ENCODE results near the gene FGFR1OP2.
"Not testable (repeated sequence)": the region's sequence is repeated elsewhere in the genome, so short reads cannot be mapped to it uniquely, and the experiment has no call there.

Gene FGFR1OP2

GRCh38 chr12:26937863-26938700 lies at the start of gene FGFR1OP2, which contains the start of gene INTS13:
Gene FGFR1OP2 (plus strand): TSS chr12:26938470. CDS start chr12:26954159, 15,689 bp downstream.
Gene INTS13 (minus strand): TSS chr12:26937981. CDS start chr12:26936803, 1,178 bp downstream.
- H3K27ac Mint-ChIP-seq: peak within 1 kb of the TSS; percentile 91

DNA sequence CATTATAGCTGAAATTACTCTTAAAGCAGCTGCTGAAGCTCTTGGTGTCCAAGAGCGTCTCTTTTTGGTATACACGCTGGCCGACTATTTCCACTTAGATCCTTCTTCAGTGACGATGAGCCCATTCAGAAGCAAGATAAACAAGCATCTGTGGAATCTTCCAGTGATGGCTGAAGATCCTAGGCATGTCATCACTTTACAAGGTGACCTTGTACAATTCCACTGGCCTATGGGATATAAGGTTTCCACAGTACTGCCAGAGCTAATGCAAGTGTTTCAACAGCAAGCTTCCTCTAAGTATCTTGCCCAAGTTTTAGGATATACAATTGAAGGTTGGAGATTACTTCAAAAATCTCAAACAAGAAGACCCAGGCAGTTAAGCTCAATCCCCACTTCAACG lies 47.5 kb upstream of the FGFR1OP2 start:
- Mint-ChIP-seq H3K4me1 (ENCODE audit: low read depth) (no peaks in the 10 kb centered on the region), H3K9me3 (ENCODE audit: low read depth) (no peaks in the 10 kb centered on the region), H3K36me3 (peaks cover 5% of the 10 kb centered on the region), H3K4me3 (no peak overlapping the region), H3K27me3 (no peaks in the 10 kb centered on the region), H3K27ac (no peak overlapping the region)

More at GRCh38 chr12:26937863-26938700, at the start of gene FGFR1OP2, which contains the start of gene INTS13:
- Mint-ChIP-seq H3K4me1 (ENCODE audit: low read depth) (peaks cover 62% of the 10 kb centered on the region), H3K4me3 (peak within 1 kb of the TSS; percentile 97), H3K27me3 (no peaks in the 10 kb centered on the region), H3K9me3 (ENCODE audit: low read depth) (no peaks in the 10 kb centered on the region), H3K36me3 (peaks cover under 1% of the 10 kb centered on the region)

DNA sequence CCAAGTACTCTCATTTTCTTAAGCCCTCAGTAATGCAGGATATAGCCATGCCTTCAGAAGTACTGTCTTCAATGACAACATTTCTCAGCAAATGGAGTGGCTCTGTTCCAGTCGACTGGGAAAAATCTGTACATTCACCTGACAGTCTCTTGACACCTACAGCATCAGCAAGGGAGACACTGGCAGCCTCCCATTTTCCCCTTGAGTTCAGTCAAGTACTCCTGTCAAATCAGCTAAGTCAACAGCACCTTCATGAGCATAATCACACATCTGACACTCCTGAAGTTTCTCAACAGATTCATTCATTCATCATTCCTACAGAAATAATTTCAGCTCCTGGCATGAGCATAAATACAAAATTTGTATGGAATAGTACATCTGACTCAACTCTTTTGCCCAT lies 46.6 kb upstream of the FGFR1OP2 start:
- Mint-ChIP-seq H3K9me3 (ENCODE audit: low read depth) (no peaks in the 10 kb centered on the region), H3K36me3 (peaks cover 5% of the 10 kb centered on the region), H3K4me3 (no peak overlapping the region), H3K27ac (no peak overlapping the region), H3K27me3 (no peaks in the 10 kb centered on the region), H3K4me1 (ENCODE audit: low read depth) (no peaks in the 10 kb centered on the region)

GRCh38 chr12:26895672-26896071 lies 42.6 kb upstream of the FGFR1OP2 start:
- H3K4me3 Mint-ChIP-seq: no peak overlapping the region
- no peaks in the 10 kb centered on the region for H3K4me1 Mint-ChIP-seq (ENCODE audit: low read depth)
- H3K27ac Mint-ChIP-seq: no peak overlapping the region
- no peaks in the 10 kb centered on the region for H3K27me3 Mint-ChIP-seq
- H3K9me3 Mint-ChIP-seq (ENCODE audit: low read depth): peaks cover 3% of the 10 kb centered on the region
- H3K36me3 Mint-ChIP-seq: peaks cover 18% of the 10 kb centered on the region

GRCh38 chr12:26896913-26897312 lies 41.4 kb upstream of the FGFR1OP2 start:
- H3K36me3 Mint-ChIP-seq: peaks cover 24% of the 10 kb centered on the region
- no peaks in the 10 kb centered on the region for H3K27me3 Mint-ChIP-seq
- H3K4me3 Mint-ChIP-seq: no peak overlapping the region
- H3K4me1 Mint-ChIP-seq (ENCODE audit: low read depth): no peaks in the 10 kb centered on the region
- peak overlapping the region; percentile 4 for H3K27ac Mint-ChIP-seq
- H3K9me3 Mint-ChIP-seq (ENCODE audit: low read depth): peaks cover 3% of the 10 kb centered on the region

GRCh38 chr12:26903396-26903795 lies 34.9 kb upstream of the FGFR1OP2 start:
- H3K27me3 Mint-ChIP-seq; H3K4me1 Mint-ChIP-seq (ENCODE audit: low read depth); H3K9me3 Mint-ChIP-seq (ENCODE audit: low read depth); H3K27ac Mint-ChIP-seq; H3K4me3 Mint-ChIP-seq: not testable (repeated sequence)
- peaks cover 46% of the 10 kb centered on the region for H3K36me3 Mint-ChIP-seq

DNA sequence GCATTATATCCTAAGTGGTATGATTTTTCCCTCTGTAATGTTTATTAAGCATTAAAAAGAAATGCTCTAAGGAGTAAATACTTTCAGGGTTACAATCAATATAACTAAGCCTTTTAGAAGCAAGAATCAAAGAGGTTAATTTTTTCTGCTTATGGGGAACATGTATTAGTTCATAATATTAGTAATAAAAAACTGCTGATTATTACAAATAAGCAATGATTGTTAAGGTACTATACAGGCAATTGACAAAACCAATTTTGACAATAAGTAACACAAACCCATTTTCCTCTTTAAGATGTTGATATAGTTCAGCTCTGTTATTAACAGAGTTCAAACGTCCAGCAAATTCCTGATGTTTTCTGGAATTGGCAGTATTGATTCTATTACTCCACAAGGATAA lies 32.2 kb upstream of the FGFR1OP2 start:
- Mint-ChIP-seq H3K36me3 (peaks cover 34% of the 10 kb centered on the region), H3K27ac (no peak overlapping the region), H3K4me3 (no peak overlapping the region), H3K4me1 (ENCODE audit: low read depth) (peaks cover 8% of the 10 kb centered on the region), H3K27me3 (no peaks in the 10 kb centered on the region), H3K9me3 (ENCODE audit: low read depth) (peaks cover 3% of the 10 kb centered on the region)

DNA sequence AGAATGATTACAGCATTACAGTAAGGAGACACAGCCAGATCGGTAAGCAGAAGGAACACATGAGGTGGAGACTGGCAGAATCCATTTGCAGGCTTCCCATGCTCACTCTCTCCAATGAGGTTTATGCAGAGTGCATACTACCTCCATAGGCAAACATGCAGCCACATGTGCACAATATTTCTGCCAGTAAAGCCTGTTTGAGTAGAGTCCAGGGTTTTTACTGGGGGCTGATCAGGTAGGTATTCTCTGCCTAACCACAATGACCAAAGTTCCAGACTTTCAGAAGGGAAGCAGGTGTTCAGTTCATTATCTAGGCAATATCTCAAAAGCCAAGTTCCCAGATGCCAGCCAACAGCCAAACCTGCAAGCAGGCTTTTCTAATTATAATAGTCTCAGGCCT lies 31.6 kb upstream of the FGFR1OP2 start:
- H3K27ac Mint-ChIP-seq: no peak overlapping the region
- H3K4me1 Mint-ChIP-seq (ENCODE audit: low read depth): peaks cover 8% of the 10 kb centered on the region
- H3K27me3 Mint-ChIP-seq: no peaks in the 10 kb centered on the region
- H3K4me3 Mint-ChIP-seq: no peak overlapping the region
- peaks cover 3% of the 10 kb centered on the region for H3K9me3 Mint-ChIP-seq (ENCODE audit: low read depth)
- peaks cover 32% of the 10 kb centered on the region for H3K36me3 Mint-ChIP-seq

DNA sequence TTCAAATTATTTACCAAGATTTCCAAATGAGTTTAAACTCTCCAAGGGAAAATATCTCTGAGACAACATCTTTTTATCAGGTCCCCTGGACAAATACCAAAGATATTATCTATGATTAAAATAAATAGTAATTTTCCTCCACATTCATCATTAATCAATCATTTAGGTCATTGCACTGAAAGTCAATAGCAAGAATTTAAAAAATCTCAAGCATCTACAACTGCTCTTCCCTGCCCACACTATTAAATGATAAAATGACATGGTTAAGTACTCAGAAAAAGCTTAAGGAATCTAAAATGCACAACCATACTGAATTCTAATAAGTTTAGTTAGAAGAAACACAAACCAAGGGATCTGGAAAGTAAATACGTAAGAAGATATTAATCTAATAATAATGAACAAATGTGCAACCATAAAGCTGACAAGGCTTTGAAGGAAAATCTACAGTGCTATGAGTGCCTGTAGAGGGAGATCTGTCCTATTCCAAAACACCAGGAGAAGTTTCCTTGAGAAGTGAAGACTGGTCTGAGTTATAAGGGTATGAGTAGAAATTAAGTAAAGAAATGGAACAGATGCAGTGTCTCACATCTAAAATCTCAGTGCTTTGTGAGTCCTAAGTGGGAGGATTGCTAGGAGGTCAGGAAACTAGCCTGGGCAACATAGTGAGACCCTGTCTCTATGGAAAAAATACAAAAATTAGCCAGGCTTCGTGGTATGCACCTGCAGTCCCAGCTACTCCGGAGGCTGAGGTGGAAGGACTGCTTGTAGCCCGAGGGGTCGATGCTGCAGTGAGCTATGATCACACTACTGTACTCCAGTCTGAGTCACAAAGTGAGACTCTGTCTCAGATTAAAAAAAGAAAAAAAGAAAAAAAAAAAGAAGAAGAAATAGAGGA lies 19.7 kb upstream of the FGFR1OP2 start:
- Mint-ChIP-seq H3K27me3 (no peaks in the 10 kb centered on the region), H3K36me3 (peaks cover 9% of the 10 kb centered on the region), H3K27ac (no peak overlapping the region), H3K9me3 (ENCODE audit: low read depth) (no peaks in the 10 kb centered on the region), H3K4me3 (no peak overlapping the region), H3K4me1 (ENCODE audit: low read depth) (no peaks in the 10 kb centered on the region)

GRCh38 chr12:26919216-26919555 lies 19.1 kb upstream of the FGFR1OP2 start:
- Mint-ChIP-seq H3K36me3 (peaks cover 9% of the 10 kb centered on the region), H3K4me1 (ENCODE audit: low read depth) (no peaks in the 10 kb centered on the region), H3K27ac (no peak overlapping the region)

DNA sequence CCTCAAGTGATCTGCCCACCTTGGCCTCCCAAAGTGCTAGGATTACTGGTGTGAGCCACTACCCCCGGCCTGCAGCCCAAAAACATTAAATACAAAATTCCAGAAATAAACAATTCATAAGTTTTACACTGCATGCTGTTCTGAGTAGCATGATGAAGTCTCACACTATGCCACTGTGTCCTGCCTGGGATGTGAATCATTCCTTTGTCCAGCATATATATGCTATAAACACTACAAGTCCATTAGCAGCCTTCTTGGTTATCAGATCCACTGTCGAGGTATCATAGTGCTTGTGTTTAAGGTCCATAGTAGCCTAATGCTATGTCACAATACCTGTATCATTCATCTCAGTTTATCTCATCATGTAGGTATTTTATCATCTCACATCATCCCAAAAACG lies 16.4 kb upstream of the FGFR1OP2 start:
- Mint-ChIP-seq H3K4me3 (no peak overlapping the region), H3K27ac (no peak overlapping the region), H3K36me3 (peaks cover 8% of the 10 kb centered on the region), H3K9me3 (ENCODE audit: low read depth) (no peaks in the 10 kb centered on the region), H3K27me3 (no peaks in the 10 kb centered on the region), H3K4me1 (ENCODE audit: low read depth) (peaks cover 4% of the 10 kb centered on the region)

More at GRCh38 chr12:26919216-26919555, 19.1 kb upstream of the FGFR1OP2 start:
- Mint-ChIP-seq H3K9me3 (ENCODE audit: low read depth) (no peaks in the 10 kb centered on the region), H3K4me3 (no peak overlapping the region), H3K27me3 (no peaks in the 10 kb centered on the region)

DNA sequence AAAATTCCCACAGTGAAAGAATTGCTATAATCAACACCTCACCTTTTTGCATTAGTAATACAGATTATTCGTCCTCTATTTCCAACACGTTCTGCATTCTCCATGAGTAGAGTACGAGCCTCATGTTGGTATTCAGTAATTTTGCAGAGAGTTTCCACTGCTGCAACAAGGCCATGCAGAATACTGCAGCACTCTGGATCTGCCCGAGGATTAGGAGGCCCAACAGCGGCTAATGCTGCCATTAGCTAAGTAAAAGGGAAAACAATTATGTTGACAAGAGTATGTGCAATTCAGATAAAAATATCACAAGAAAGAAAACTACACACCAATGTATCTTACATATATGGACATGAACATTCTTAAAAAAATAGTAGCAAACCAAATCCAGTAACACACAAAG lies 9.6 kb upstream of the FGFR1OP2 start:
- Mint-ChIP-seq H3K4me3 (no peak overlapping the region), H3K27ac (no peak overlapping the region), H3K9me3 (ENCODE audit: low read depth) (no peaks in the 10 kb centered on the region), H3K36me3 (peaks cover 13% of the 10 kb centered on the region), H3K27me3 (no peaks in the 10 kb centered on the region), H3K4me1 (ENCODE audit: low read depth) (peaks cover 32% of the 10 kb centered on the region)

DNA sequence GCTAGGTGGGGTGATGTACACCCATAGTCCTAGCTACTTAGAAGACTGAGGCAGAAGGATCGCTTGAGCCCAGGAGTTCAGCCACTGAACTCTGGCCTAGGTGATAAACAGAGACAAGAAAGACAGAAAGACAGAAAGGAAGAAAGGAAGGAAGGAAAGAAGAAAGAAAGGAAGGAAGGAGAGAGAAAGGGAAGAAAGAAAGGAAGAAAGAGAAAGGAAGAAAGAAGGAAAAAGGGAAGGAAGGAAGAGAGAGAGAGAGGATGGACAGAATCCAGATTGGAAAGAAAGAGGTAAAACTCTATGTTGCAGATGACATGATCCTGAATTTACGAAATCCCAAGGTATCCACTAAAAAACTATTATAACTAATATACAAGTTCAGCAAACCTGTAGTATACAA lies 8.7 kb upstream of the FGFR1OP2 start:
- peak overlapping the region; percentile 67 for H3K27ac Mint-ChIP-seq
- H3K36me3 Mint-ChIP-seq: peaks cover 13% of the 10 kb centered on the region

DNA sequence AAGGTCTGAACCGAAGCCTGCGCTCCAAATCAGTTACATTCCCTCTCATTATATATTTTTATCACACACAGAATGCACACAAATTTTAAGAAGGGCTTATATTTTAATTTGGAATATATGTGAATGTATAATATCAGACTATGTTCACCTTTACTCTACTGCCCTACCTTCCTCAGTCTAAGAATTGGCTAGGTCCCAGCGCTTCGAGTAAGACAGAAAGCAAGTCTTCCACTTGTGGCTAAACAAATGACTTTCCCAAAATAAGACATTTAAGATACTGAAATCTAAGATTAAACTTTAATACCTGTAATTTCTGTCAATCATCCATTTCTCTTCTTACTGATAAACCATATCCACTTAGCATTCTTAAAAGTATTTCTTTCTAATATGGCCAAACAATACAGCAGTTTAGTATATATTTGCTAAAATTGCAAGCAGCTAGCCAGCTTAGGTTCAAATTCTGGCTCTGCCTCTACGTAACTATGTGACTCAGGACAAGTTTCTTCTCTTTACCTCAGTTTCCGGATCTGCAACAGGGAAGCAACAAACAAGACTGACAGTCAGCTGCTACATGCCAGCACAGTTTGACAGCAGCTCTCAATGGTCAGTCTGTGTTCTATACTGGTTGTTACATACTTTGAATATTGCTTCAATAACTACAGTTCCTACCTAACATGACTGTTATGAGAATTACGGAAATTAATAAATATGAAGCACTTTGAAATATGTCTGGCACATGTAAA lies 2.5 kb upstream of the FGFR1OP2 start:
- peaks cover 54% of the 10 kb centered on the region for H3K4me1 Mint-ChIP-seq (ENCODE audit: low read depth)
- no peaks in the 10 kb centered on the region for H3K9me3 Mint-ChIP-seq (ENCODE audit: low read depth)
- peaks cover 2% of the 10 kb centered on the region for H3K36me3 Mint-ChIP-seq
- peak overlapping the region; percentile 97 for H3K4me3 Mint-ChIP-seq
- H3K27me3 Mint-ChIP-seq: no peaks in the 10 kb centered on the region
- H3K27ac Mint-ChIP-seq: peak overlapping the region; percentile 91

More for the DNA sequence above, 8.7 kb upstream of the FGFR1OP2 start:
- Mint-ChIP-seq H3K4me3 (no peak overlapping the region), H3K9me3 (ENCODE audit: low read depth) (no peaks in the 10 kb centered on the region), H3K27me3 (no peaks in the 10 kb centered on the region), H3K4me1 (ENCODE audit: low read depth) (peaks cover 37% of the 10 kb centered on the region)

Data from activated naive CD8-positive, alpha-beta T cell (primary cell).